Fibroblast of mammary gland (primary cell): ENCODE measurements around the gene AK8.

Experiments
- DNase-seq: peaks from one replicate; pipeline ENCODE4 v3.0.0-alpha.2; 2010; ENCODE audit warnings: low read depth
- H3K4me3 ChIP-seq: 2 replicates; pipeline ENCODE4 v1.5.1; 2011; ENCODE audit warnings: low read depth, mild to moderate bottlenecking, low read length, moderate library complexity; ENCODE audit not compliant: control insufficient read depth
- CTCF ChIP-seq: conservative IDR thresholded peaks from 2 replicates; pipeline ENCODE4 v1.5.1; 2011; ENCODE audit warnings: low read depth, low read length, inconsistent platforms; ENCODE audit not compliant: control insufficient read depth, insufficient read depth

Gene AK8

GRCh38 chr9:132794730-132795380 is 83.2 kb downstream of the AK8 start:
- no peak overlapping the region for H3K4me3 ChIP-seq
- no peak for TF ChIP-seq CTCF
- DNase-seq: no peak

- no peak overlapping the region for H3K4me3 ChIP-seq
- DNase-seq: no peak
- TF ChIP-seq CTCF: no peak
Measured at GRCh38 chr9:132793606-132794580, 84.2 kb downstream of the AK8 start.

GRCh38 chr9:132792547-132792946 is 85.5 kb downstream of the AK8 start:
- no peak for TF ChIP-seq CTCF
- DNase-seq: no peak
- H3K4me3 ChIP-seq: no peak overlapping the region

- H3K4me3 ChIP-seq: no peak overlapping the region
- DNase-seq: no peak
- TF ChIP-seq CTCF: no peak
Measured at GRCh38 chr9:132791699-132792240, 86.3 kb downstream of the AK8 start.

- no peak for TF ChIP-seq CTCF
- DNase-seq: no peak
- no peak overlapping the region for H3K4me3 ChIP-seq
Measured at GRCh38 chr9:132789719-132790118, 88.4 kb downstream of the AK8 start.

- TF ChIP-seq CTCF: no peak
- DNase-seq: no peak
- no peak overlapping the region for H3K4me3 ChIP-seq
Measured at GRCh38 chr9:132788378-132788777, 89.7 kb downstream of the AK8 start.
